ENCODE data around the gene SLC16A1.
"Not testable (repeated sequence)": the region's sequence is repeated elsewhere in the genome, so short reads cannot be mapped to it uniquely, and the experiment has no call there.

SLC16A1 gene

GRCh38 chr1:112911506-112912220 lies 44.3 kb downstream of the SLC16A1 start:
- no peak for DNase-seq

- no peak for DNase-seq
Observed at GRCh38 chr1:112909847-112910246, 46.1 kb downstream of the SLC16A1 start.

- DNase-seq = no peak
Observed at GRCh38 chr1:112906150-112906698, 49.8 kb downstream of the SLC16A1 start.

- DNase-seq = no peak
Observed at GRCh38 chr1:112905395-112906149, 50.4 kb downstream of the SLC16A1 start.

- no peak for DNase-seq
Observed at GRCh38 chr1:112904831-112905261, 51.1 kb downstream of the SLC16A1 start.

- peak; percentile 25 for DNase-seq
Observed at GRCh38 chr1:112904071-112904830, 51.7 kb downstream of the SLC16A1 start.

GRCh38 chr1:112902221-112902620 lies 53.8 kb downstream of the SLC16A1 start:
- no peak for DNase-seq

GRCh38 chr1:112901387-112901786 lies 54.6 kb downstream of the SLC16A1 start:
- no peak for DNase-seq

GRCh38 chr1:112896783-112897182 lies 59.2 kb downstream of the SLC16A1 start:
- DNase-seq = no peak

- no peak for DNase-seq
Observed at GRCh38 chr1:112894561-112895011, 61.4 kb downstream of the SLC16A1 start.

- DNase-seq = no peak
Observed at GRCh38 chr1:112894010-112894292, 62.0 kb downstream of the SLC16A1 start.

- DNase-seq = no peak
Observed at GRCh38 chr1:112893288-112894009, 62.5 kb downstream of the SLC16A1 start.

GRCh38 chr1:112889906-112890305 lies 66.1 kb downstream of the SLC16A1 start:
- not testable (repeated sequence) for DNase-seq

- no peak for DNase-seq
Observed at GRCh38 chr1:112889052-112889768, 66.8 kb downstream of the SLC16A1 start.

- no peak for DNase-seq
Observed at GRCh38 chr1:112888630-112889029, 67.4 kb downstream of the SLC16A1 start.

- no peak for DNase-seq
Observed at GRCh38 chr1:112887599-112888283, 68.3 kb downstream of the SLC16A1 start.

GRCh38 chr1:112884996-112885395 lies 71.0 kb downstream of the SLC16A1 start:
- DNase-seq = not testable (repeated sequence)

- DNase-seq = no peak
Observed at GRCh38 chr1:112882271-112882744, 73.7 kb downstream of the SLC16A1 start.

- DNase-seq = no peak
Observed at GRCh38 chr1:112881742-112882127, 74.3 kb downstream of the SLC16A1 start.

- DNase-seq = no peak
Observed at GRCh38 chr1:112879834-112880233, 76.2 kb downstream of the SLC16A1 start.

- no peak for DNase-seq
Observed at GRCh38 chr1:112878321-112878720, 77.7 kb downstream of the SLC16A1 start.
